SU-DHL-6 (cell line): ENCODE data around the gene CEP72.

Experiments used
- EZH2phosphoT487 ChIP-seq: fragments of 200-600 bp; sonication (generic), shearing (Covaris generic); conservative IDR thresholded peaks from 2 replicates; pipeline ENCODE4 v1.6.1; 2018; ENCODE audit warnings: mild to moderate bottlenecking, antibody characterized with exemption, low read length, moderate library complexity, mixed read lengths
- TF ChIP-seq, protein P1 (sequence below): fragments of 200-600 bp; sonication (generic); IDR thresholded peaks from one replicate; pipeline ENCODE4 v1.5.1; 2017; ENCODE audit warnings: antibody characterized with exemption, mild to moderate bottlenecking, low read length, moderate library complexity; ENCODE audit not compliant: insufficient read depth, poor library complexity, severe bottlenecking

DNA sequence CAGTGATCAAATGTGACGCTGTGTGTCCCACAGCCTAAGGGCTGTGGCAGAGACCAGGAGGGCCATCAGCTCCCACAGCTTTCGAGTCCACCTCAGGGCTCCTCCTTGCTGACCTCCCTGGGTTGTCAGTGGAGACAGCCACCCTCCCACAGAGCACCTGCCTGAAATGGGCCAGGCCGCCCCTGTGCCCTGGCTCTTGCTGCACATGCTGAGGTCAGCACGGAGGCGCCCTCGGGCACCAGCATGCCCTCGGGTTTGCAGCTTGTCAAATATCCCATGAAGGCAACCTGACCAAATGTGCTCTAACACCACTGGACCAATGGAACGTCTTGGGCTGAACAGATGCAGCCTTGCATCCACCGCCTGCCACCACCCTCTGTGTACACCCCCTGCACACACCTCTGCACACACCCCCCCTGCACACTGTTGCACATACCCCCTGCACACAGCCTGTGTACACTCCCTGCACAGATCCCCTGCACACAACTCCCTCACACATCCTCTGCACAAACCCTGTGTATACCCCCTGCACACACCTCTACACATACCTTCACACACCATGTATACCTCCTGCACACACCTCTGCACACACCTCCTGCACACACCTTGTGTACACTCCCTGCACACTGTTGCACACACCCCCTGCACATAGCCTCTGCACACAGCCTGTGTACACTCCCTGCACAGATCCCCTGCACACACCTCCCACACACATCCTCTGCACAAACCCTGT lies 2.0 kb upstream of the CEP72 start:
- TF ChIP-seq, protein P1, sequence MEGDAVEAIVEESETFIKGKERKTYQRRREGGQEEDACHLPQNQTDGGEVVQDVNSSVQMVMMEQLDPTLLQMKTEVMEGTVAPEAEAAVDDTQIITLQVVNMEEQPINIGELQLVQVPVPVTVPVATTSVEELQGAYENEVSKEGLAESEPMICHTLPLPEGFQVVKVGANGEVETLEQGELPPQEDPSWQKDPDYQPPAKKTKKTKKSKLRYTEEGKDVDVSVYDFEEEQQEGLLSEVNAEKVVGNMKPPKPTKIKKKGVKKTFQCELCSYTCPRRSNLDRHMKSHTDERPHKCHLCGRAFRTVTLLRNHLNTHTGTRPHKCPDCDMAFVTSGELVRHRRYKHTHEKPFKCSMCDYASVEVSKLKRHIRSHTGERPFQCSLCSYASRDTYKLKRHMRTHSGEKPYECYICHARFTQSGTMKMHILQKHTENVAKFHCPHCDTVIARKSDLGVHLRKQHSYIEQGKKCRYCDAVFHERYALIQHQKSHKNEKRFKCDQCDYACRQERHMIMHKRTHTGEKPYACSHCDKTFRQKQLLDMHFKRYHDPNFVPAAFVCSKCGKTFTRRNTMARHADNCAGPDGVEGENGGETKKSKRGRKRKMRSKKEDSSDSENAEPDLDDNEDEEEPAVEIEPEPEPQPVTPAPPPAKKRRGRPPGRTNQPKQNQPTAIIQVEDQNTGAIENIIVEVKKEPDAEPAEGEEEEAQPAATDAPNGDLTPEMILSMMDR: no peak
- no peak for TF ChIP-seq EZH2phosphoT487
